ENCODE measurements around the gene ERC2.

DNA sequence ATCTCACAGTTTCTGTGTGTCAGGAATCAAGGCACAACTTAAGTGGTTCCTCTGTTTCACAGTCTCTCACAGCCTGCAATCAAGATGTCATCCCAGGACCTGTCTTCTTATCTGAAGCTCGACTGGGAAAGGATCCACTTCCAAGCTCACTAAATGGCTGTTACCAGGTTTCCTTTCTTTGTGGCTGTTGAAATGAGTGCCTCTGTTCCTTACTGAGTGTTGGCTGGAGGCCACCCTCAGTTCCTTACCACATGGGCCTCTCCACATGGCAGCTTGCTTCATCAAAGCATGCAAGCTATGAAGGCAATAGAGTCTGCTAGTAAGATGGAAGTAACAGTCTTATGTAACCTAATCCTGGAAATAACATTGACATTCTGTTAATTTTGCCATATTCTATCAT is 174.0 kb downstream of the ERC2 start:
- TF ChIP-seq POLR2AphosphoS5 (IDR thresholded peaks at IDR 0.05; ENCODE audit: low read depth, low read length) (no peak), POLR2A (IDR thresholded peaks at IDR 0.05; ENCODE audit: control extremely low read depth in 1 of 2, low read depth in 2 of 2, low read length in 2 of 2) (no peak)
- TF ChIP-seq, protein P1, sequence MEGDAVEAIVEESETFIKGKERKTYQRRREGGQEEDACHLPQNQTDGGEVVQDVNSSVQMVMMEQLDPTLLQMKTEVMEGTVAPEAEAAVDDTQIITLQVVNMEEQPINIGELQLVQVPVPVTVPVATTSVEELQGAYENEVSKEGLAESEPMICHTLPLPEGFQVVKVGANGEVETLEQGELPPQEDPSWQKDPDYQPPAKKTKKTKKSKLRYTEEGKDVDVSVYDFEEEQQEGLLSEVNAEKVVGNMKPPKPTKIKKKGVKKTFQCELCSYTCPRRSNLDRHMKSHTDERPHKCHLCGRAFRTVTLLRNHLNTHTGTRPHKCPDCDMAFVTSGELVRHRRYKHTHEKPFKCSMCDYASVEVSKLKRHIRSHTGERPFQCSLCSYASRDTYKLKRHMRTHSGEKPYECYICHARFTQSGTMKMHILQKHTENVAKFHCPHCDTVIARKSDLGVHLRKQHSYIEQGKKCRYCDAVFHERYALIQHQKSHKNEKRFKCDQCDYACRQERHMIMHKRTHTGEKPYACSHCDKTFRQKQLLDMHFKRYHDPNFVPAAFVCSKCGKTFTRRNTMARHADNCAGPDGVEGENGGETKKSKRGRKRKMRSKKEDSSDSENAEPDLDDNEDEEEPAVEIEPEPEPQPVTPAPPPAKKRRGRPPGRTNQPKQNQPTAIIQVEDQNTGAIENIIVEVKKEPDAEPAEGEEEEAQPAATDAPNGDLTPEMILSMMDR (IDR thresholded peaks at IDR 0.05; ENCODE audit: control extremely low read depth in 1 of 3, insufficient read depth in 1 of 3, low read depth in 1 of 3, low read length in 3 of 3): no peak

Measured in H1 (cell line).